Thyroid gland (tissue), 4 donors: Measurements from ENCODE around the gene UNC93B1.
"Not testable (repeated sequence)": the region's sequence is repeated elsewhere in the genome, so short reads cannot be mapped to it uniquely, and the experiment has no call there.

Source experiments
- CTCF ChIP-seq, 6 experiments: fragments of 200-600 bp in 3 of 6; fragments of 450-650 bp in 3 of 6; sonication (generic) in 3 of 6; IDR thresholded peaks; one replicate each; pipeline ENCODE4 v1.5.1; 2016 to 2019; ENCODE audit warnings: antibody characterized with exemption in 6 of 6, mild to moderate bottlenecking in 2 of 6, inconsistent platforms in 1 of 6, moderate library complexity in 1 of 6
- POLR2A ChIP-seq, 2 donors: fragments of 450-650 bp; IDR thresholded peaks; one replicate each; pipeline ENCODE4 v1.6.1; 2017; ENCODE audit warnings: antibody characterized with exemption in 2 of 2, mild to moderate bottlenecking in 2 of 2, moderate library complexity in 1 of 2

- not testable (repeated sequence) for TF ChIP-seq POLR2A, CTCF (IDR thresholded peaks at IDR 0.05)
These were observed 12.4 kb downstream of the UNC93B1 start for GRCh38 chr11:67991347-67992121.
